HG03196 (cell line): Measurements from ENCODE around the gene GLUL.

Source experiments
- ATAC-seq: cut with Tn5 transposase; IDR thresholded peaks from one replicate; pipeline ENCODE4 v1.9.1; 2021; ENCODE audit not compliant: unreplicated experiment

GLUL gene

GRCh38 chr1:182391362-182392049, at the start of gene GLUL:
GLUL (minus strand) TSS chr1:182391790; CDS start chr1:182388737, 3,053 bp downstream.
- ATAC-seq, result peak; percentile 74

GRCh38 chr1:182438326-182438725, 46.7 kb upstream of the GLUL start:
- no peak for ATAC-seq

- ATAC-seq, result no peak
Measured at GRCh38 chr1:182433580-182433979, 42.0 kb upstream of the GLUL start.

GRCh38 chr1:182431278-182431677, 39.7 kb upstream of the GLUL start:
- no peak for ATAC-seq

- no peak for ATAC-seq
Measured at GRCh38 chr1:182430263-182431068, 38.9 kb upstream of the GLUL start.

GRCh38 chr1:182428043-182428442, 36.5 kb upstream of the GLUL start:
- ATAC-seq, result peak; percentile 28

- ATAC-seq, result peak; percentile 64
Measured at GRCh38 chr1:182426442-182427430, 35.1 kb upstream of the GLUL start.

GRCh38 chr1:182415789-182416188, 24.2 kb upstream of the GLUL start:
- no peak for ATAC-seq

GRCh38 chr1:182413969-182414368, 22.4 kb upstream of the GLUL start:
- no peak for ATAC-seq

- no peak for ATAC-seq
Measured at GRCh38 chr1:182413486-182413885, 21.9 kb upstream of the GLUL start.

- no peak for ATAC-seq
Measured at GRCh38 chr1:182410620-182411273, 19.2 kb upstream of the GLUL start.

GRCh38 chr1:182410138-182410537, 18.5 kb upstream of the GLUL start:
- ATAC-seq, result no peak

- no peak for ATAC-seq
Measured at GRCh38 chr1:182408435-182409075, 17.0 kb upstream of the GLUL start.

GRCh38 chr1:182407724-182408123, 16.1 kb upstream of the GLUL start:
- ATAC-seq, result no peak

GRCh38 chr1:182406012-182406411, 14.4 kb upstream of the GLUL start:
- ATAC-seq, result no peak

- ATAC-seq, result no peak
Measured at GRCh38 chr1:182405578-182405977, 14.0 kb upstream of the GLUL start.

GRCh38 chr1:182404781-182405180, 13.2 kb upstream of the GLUL start:
- ATAC-seq, result no peak

- no peak for ATAC-seq
Measured at GRCh38 chr1:182400567-182400966, 9.0 kb upstream of the GLUL start, which contains the start of gene TEDDM1. TEDDM1 (minus strand) TSS chr1:182400667; CDS start chr1:182400485, 182 bp downstream.

GRCh38 chr1:182397653-182398393, 6.2 kb upstream of the GLUL start:
- no peak for ATAC-seq
